Neuron (in vitro differentiated cells): ENCODE measurements around the gene KCTD2.

Experiments used
- H2AFZ ChIP-seq: one replicate; pipeline ENCODE4 v1.6.1; 2013; ENCODE audit warnings: low read depth, mild to moderate bottlenecking, inconsistent platforms, low read length, moderate library complexity
- H3K27me3 ChIP-seq: one replicate; pipeline ENCODE4 v1.6.1; 2013; ENCODE audit warnings: low read length; ENCODE audit not compliant: insufficient read depth
- H3K36me3 ChIP-seq: one replicate; pipeline ENCODE4 v1.6.1; 2013; ENCODE audit warnings: low read length; ENCODE audit not compliant: insufficient read depth
- H3K4me1 ChIP-seq: one replicate; pipeline ENCODE4 v1.6.1; 2013; ENCODE audit warnings: low read length; ENCODE audit not compliant: insufficient read depth
- H3K4me3 ChIP-seq: 2 replicates; pipeline ENCODE4 v1.5.1; 2013; ENCODE audit warnings: mild to moderate bottlenecking, low read length, moderate library complexity
- H3K9me3 ChIP-seq: one replicate; pipeline ENCODE4 v1.6.1; 2013; ENCODE audit warnings: low read length

The KCTD2 gene

GRCh38 chr17:75109407-75110233 lies 62.6 kb downstream of the KCTD2 start, which contains the start of gene ARMC7:
TSS of gene ARMC7 (plus strand) at chr17:75109969. CDS start at chr17:75110289, 320 bp downstream.
- H2AFZ ChIP-seq, result peak within 1 kb of the TSS; percentile 98
- H3K9me3 ChIP-seq, result no peaks in the 10 kb centered on the region
- H3K36me3 ChIP-seq, result no peaks in the 10 kb centered on the region
- H3K4me3 ChIP-seq, result peak within 1 kb of the TSS; percentile 90
- H3K27me3 ChIP-seq, result no peaks in the 10 kb centered on the region
- H3K4me1 ChIP-seq, result peaks cover 14% of the 10 kb centered on the region

GRCh38 chr17:75110234-75110937 lies 63.4 kb downstream of the KCTD2 start:
- H3K4me3 ChIP-seq, result peak overlapping the region; percentile 90
- H3K36me3 ChIP-seq, result no peaks in the 10 kb centered on the region
- H2AFZ ChIP-seq, result no peak overlapping the region
- peaks cover 14% of the 10 kb centered on the region for H3K4me1 ChIP-seq
- no peaks in the 10 kb centered on the region for H3K27me3 ChIP-seq
- no peaks in the 10 kb centered on the region for H3K9me3 ChIP-seq

GRCh38 chr17:75111777-75112335 lies 64.8 kb downstream of the KCTD2 start:
- H3K9me3 ChIP-seq, result no peaks in the 10 kb centered on the region
- H3K4me1 ChIP-seq, result peaks cover 14% of the 10 kb centered on the region
- peaks cover 9% of the 10 kb centered on the region for H3K36me3 ChIP-seq
- no peaks in the 10 kb centered on the region for H3K27me3 ChIP-seq
- no peak overlapping the region for H3K4me3 ChIP-seq
- no peak overlapping the region for H2AFZ ChIP-seq

GRCh38 chr17:75113798-75114551 lies 67.0 kb downstream of the KCTD2 start:
- H3K4me3 ChIP-seq, result no peak overlapping the region
- H3K9me3 ChIP-seq, result no peaks in the 10 kb centered on the region
- peaks cover 12% of the 10 kb centered on the region for H3K4me1 ChIP-seq
- no peaks in the 10 kb centered on the region for H3K27me3 ChIP-seq
- H2AFZ ChIP-seq, result no peak overlapping the region
- peaks cover 12% of the 10 kb centered on the region for H3K36me3 ChIP-seq

- H3K4me3 ChIP-seq, result no peak overlapping the region
- H3K36me3 ChIP-seq, result peaks cover 12% of the 10 kb centered on the region
- no peak overlapping the region for H2AFZ ChIP-seq
- no peaks in the 10 kb centered on the region for H3K27me3 ChIP-seq
- no peaks in the 10 kb centered on the region for H3K9me3 ChIP-seq
- peaks cover 6% of the 10 kb centered on the region for H3K4me1 ChIP-seq
Observed at GRCh38 chr17:75114552-75115314, 67.7 kb downstream of the KCTD2 start.
